Trophoblast cell (in vitro differentiated cells and primary cell): ENCODE data around the gene ALDH1B1.

Experiments
- DNase-seq, 2 donors: peaks; one replicate each; pipeline ENCODE4 v3.0.0-alpha.2; 2016
- H2AFZ ChIP-seq: 2 replicates; pipeline ENCODE4 v1.6.1; 2013; ENCODE audit warnings: low read length, moderate library complexity, mild to moderate bottlenecking; ENCODE audit not compliant: insufficient read depth, poor library complexity
- H2AK5ac ChIP-seq: 2 replicates; pipeline ENCODE4 v1.6.1; 2013; ENCODE audit warnings: mild to moderate bottlenecking, low read length
- H2BK120ac ChIP-seq: 2 replicates; pipeline ENCODE4 v1.6.1; 2013; ENCODE audit warnings: low read length, mild to moderate bottlenecking, moderate library complexity; ENCODE audit not compliant: insufficient read depth, poor library complexity
- H2BK12ac ChIP-seq: 2 replicates; pipeline ENCODE4 v1.6.1; 2013; ENCODE audit warnings: mild to moderate bottlenecking, low read length, moderate library complexity
- H2BK5ac ChIP-seq: 2 replicates; pipeline ENCODE4 v1.6.1; 2013; ENCODE audit warnings: low read length, low read depth, moderate library complexity, mild to moderate bottlenecking; ENCODE audit not compliant: poor library complexity
- H3K14ac ChIP-seq: 2 replicates; pipeline ENCODE4 v1.6.1; 2013; ENCODE audit warnings: mild to moderate bottlenecking, low read length
- H3K18ac ChIP-seq: 2 replicates; pipeline ENCODE4 v1.6.1; 2013; ENCODE audit warnings: mild to moderate bottlenecking, low read length
- H3K23ac ChIP-seq: 2 replicates; pipeline ENCODE4 v1.6.1; 2013; ENCODE audit warnings: low read length
- H3K27ac ChIP-seq: 2 replicates; pipeline ENCODE4 v1.5.1; 2013; ENCODE audit warnings: low read depth, mild to moderate bottlenecking, inconsistent platforms, low read length, moderate library complexity
- H3K27me3 ChIP-seq: 2 replicates; pipeline ENCODE4 v1.6.1; 2013; ENCODE audit warnings: inconsistent platforms, mild to moderate bottlenecking, low read length, moderate library complexity; ENCODE audit not compliant: insufficient read depth
- H3K36me3 ChIP-seq, 2 experiments: 1 replicate in 1 of 2; 2 replicates in 1 of 2; pipeline ENCODE4 v1.6.1; 2013; ENCODE audit warnings: low read length in 2 of 2, mild to moderate bottlenecking in 2 of 2, moderate library complexity in 1 of 2; ENCODE audit not compliant: insufficient read depth in 2 of 2, control insufficient read depth in 1 of 2
- H3K4ac ChIP-seq: 2 replicates; pipeline ENCODE4 v1.6.1; 2013; ENCODE audit warnings: low read depth, mild to moderate bottlenecking, low read length, moderate library complexity
- H3K4me1 ChIP-seq, 2 experiments: 1 replicate in 1 of 2; 2 replicates in 1 of 2; pipeline ENCODE4 v1.6.1; 2013; ENCODE audit warnings: low read length in 2 of 2, mild to moderate bottlenecking in 2 of 2, moderate library complexity in 1 of 2; ENCODE audit not compliant: insufficient read depth in 2 of 2, control insufficient read depth in 1 of 2
- H3K4me2 ChIP-seq: 2 replicates; pipeline ENCODE4 v1.6.1; 2013; ENCODE audit warnings: inconsistent platforms, mild to moderate bottlenecking, low read length, moderate library complexity
- H3K4me3 ChIP-seq: 2 replicates; pipeline ENCODE4 v1.5.1; 2013; ENCODE audit warnings: mild to moderate bottlenecking, low read depth, low read length, inconsistent platforms
- H3K79me1 ChIP-seq: one replicate; pipeline ENCODE4 v1.6.1; 2013; ENCODE audit warnings: low read length
- H3K79me2 ChIP-seq: 2 replicates; pipeline ENCODE4 v1.6.1; 2013; ENCODE audit warnings: low read length, mild to moderate bottlenecking; ENCODE audit not compliant: control insufficient read depth, insufficient read depth, poor library complexity
- H3K9ac ChIP-seq: 2 replicates; pipeline ENCODE4 v1.6.1; 2013; ENCODE audit warnings: mild to moderate bottlenecking, low read length
- H3K9me3 ChIP-seq: 2 replicates; pipeline ENCODE4 v1.6.1; 2013; ENCODE audit warnings: low read depth, mild to moderate bottlenecking, control low read depth, inconsistent platforms, low read length; ENCODE audit not compliant: insufficient read depth
- H4K12ac ChIP-seq: 2 replicates; pipeline ENCODE4 v1.6.1; 2013; ENCODE audit warnings: low read depth, mild to moderate bottlenecking, low read length, moderate library complexity
- H4K8ac ChIP-seq: 2 replicates; pipeline ENCODE4 v1.6.1; 2013; ENCODE audit warnings: low read depth, mild to moderate bottlenecking, low read length, moderate library complexity
- H4K91ac ChIP-seq: one replicate; pipeline ENCODE4 v1.6.1; 2013; ENCODE audit warnings: low read depth, mild to moderate bottlenecking, low read length, moderate library complexity
- WGBS: extraction: QIAGEN DNeasy Blood & Tissue Kit; methylation state at CpG from one replicate; pipeline ENCODE4 v1.1.7; 2013; ENCODE audit warnings: missing lambda C conversion rate; ENCODE audit not compliant: insufficient read length, insufficient coverage; ENCODE audit errors: extremely low coverage; 5-methylcytosine and 5-hydroxymethylcytosine counted together

The ALDH1B1 gene

GRCh38 chr9:38350529-38350928 lies 42.0 kb upstream of the ALDH1B1 start:
- H2AFZ ChIP-seq: no peak overlapping the region
- H2BK12ac ChIP-seq: no peak overlapping the region
- no peak overlapping the region for H4K12ac ChIP-seq
- no peak overlapping the region for H2BK120ac ChIP-seq
- no peaks in the 10 kb centered on the region for H3K79me1 ChIP-seq
- H3K4me3 ChIP-seq: no peak overlapping the region
- no peaks in the 10 kb centered on the region for H3K9me3 ChIP-seq
- H3K36me3 ChIP-seq: no peaks in the 10 kb centered on the region
- no peak overlapping the region for H3K9ac ChIP-seq
- H3K23ac ChIP-seq: no peak overlapping the region
- H2BK5ac ChIP-seq: no peak overlapping the region
- H3K27me3 ChIP-seq: no peaks in the 10 kb centered on the region
- no peak overlapping the region for H3K27ac ChIP-seq
- no peaks in the 10 kb centered on the region for H3K79me2 ChIP-seq
- H3K18ac ChIP-seq: no peak overlapping the region
- no peak overlapping the region for H4K8ac ChIP-seq
- no peak overlapping the region for H3K4me2 ChIP-seq
- no peak for DNase-seq
- no peak overlapping the region for H3K14ac ChIP-seq
- WGBS: no CpG with 5 or more reads among the region's 2 CpGs
- no peak overlapping the region for H2AK5ac ChIP-seq
- no peaks in the 10 kb centered on the region for H3K4me1 ChIP-seq
- no peak overlapping the region for H3K4ac ChIP-seq
- H4K91ac ChIP-seq: no peak overlapping the region

- H3K79me2 ChIP-seq: no peaks in the 10 kb centered on the region
- no peak overlapping the region for H2AFZ ChIP-seq
- no peak for DNase-seq
- H3K4me1 ChIP-seq: no peaks in the 10 kb centered on the region
- H3K79me1 ChIP-seq: no peaks in the 10 kb centered on the region
- H2AK5ac ChIP-seq: no peak overlapping the region
- H3K9ac ChIP-seq: no peak overlapping the region
- no peak overlapping the region for H3K4ac ChIP-seq
- no peaks in the 10 kb centered on the region for H3K36me3 ChIP-seq
- H3K4me3 ChIP-seq: no peak overlapping the region
- H4K12ac ChIP-seq: no peak overlapping the region
- H3K27me3 ChIP-seq: no peaks in the 10 kb centered on the region
- no peak overlapping the region for H3K23ac ChIP-seq
- H4K8ac ChIP-seq: no peak overlapping the region
- no peak overlapping the region for H3K27ac ChIP-seq
- no peak overlapping the region for H3K4me2 ChIP-seq
- no peak overlapping the region for H3K18ac ChIP-seq
- WGBS: no CpG with 5 or more reads among the region's 12 CpGs
- H2BK5ac ChIP-seq: no peak overlapping the region
- no peak overlapping the region for H2BK120ac ChIP-seq
- H3K14ac ChIP-seq: no peak overlapping the region
- H2BK12ac ChIP-seq: no peak overlapping the region
- H4K91ac ChIP-seq: no peak overlapping the region
- no peaks in the 10 kb centered on the region for H3K9me3 ChIP-seq
These were observed 39.8 kb upstream of the ALDH1B1 start for GRCh38 chr9:38352530-38353328.

GRCh38 chr9:38355115-38355514 lies 37.4 kb upstream of the ALDH1B1 start:
- H3K27ac ChIP-seq: no peak overlapping the region
- no peak overlapping the region for H2AFZ ChIP-seq
- no peak overlapping the region for H4K91ac ChIP-seq
- H4K8ac ChIP-seq: no peak overlapping the region
- no peaks in the 10 kb centered on the region for H3K36me3 ChIP-seq
- no peak overlapping the region for H2BK5ac ChIP-seq
- H3K18ac ChIP-seq: no peak overlapping the region
- no peak overlapping the region for H2BK12ac ChIP-seq
- H3K23ac ChIP-seq: no peak overlapping the region
- H3K14ac ChIP-seq: no peak overlapping the region
- H2AK5ac ChIP-seq: no peak overlapping the region
- no peaks in the 10 kb centered on the region for H3K9me3 ChIP-seq
- no peak overlapping the region for H2BK120ac ChIP-seq
- H3K4me1 ChIP-seq: peaks cover 0 to 3% of the 10 kb centered on the region in 2 experiments
- H3K4me3 ChIP-seq: no peak overlapping the region
- no peak overlapping the region for H3K4me2 ChIP-seq
- no peaks in the 10 kb centered on the region for H3K27me3 ChIP-seq
- no CpG with 5 or more reads among the region's 3 CpGs for WGBS
- H3K9ac ChIP-seq: no peak overlapping the region
- H3K79me2 ChIP-seq: no peaks in the 10 kb centered on the region
- no peak overlapping the region for H3K4ac ChIP-seq
- no peaks in the 10 kb centered on the region for H3K79me1 ChIP-seq
- DNase-seq: no peak
- no peak overlapping the region for H4K12ac ChIP-seq

GRCh38 chr9:38355517-38356120 lies 36.9 kb upstream of the ALDH1B1 start:
- Histone ChIP-seq H3K79me1 (no peaks in the 10 kb centered on the region), H3K14ac (no peak overlapping the region), H3K79me2 (no peaks in the 10 kb centered on the region), H3K27me3 (no peaks in the 10 kb centered on the region), H2BK12ac (no peak overlapping the region), H4K91ac (no peak overlapping the region), H3K23ac (no peak overlapping the region), H4K8ac (no peak overlapping the region), H3K36me3 (no peaks in the 10 kb centered on the region), H2AK5ac (no peak overlapping the region), H3K4me3 (no peak overlapping the region), H2AFZ (no peak overlapping the region), H3K18ac (no peak overlapping the region), H3K9me3 (no peaks in the 10 kb centered on the region), H3K9ac (no peak overlapping the region), H2BK120ac (no peak overlapping the region), H3K4me2 (no peak overlapping the region), H3K4ac (no peak overlapping the region), H4K12ac (no peak overlapping the region), H2BK5ac (no peak overlapping the region), H3K27ac (no peak overlapping the region), H3K4me1 (peaks cover 0 to 6% of the 10 kb centered on the region in 2 experiments)
- WGBS: no CpG with 5 or more reads among the region's 3 CpGs
- no peak for DNase-seq
